ENCODE data around the gene CPNE8.

DNA sequence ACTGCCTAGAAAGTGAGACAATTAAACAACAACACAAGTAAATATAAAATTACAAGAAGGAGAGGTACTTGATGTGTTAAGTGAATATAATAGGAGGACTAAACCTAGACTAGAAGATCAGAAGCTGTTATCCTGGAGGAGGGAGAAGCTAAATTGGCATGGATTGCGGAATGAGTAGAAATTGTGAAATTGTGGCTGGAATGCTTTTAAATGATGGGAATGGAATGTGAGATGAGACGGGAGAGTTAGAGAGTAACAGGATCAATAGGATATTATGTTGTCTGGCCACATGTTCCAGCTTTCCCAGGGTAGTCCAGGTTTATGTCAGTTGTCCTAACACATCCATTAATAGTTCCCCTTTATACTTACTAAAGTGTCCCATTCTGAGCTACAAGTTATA, 44.0 kb upstream of the CPNE8 start:
- no peak for TF ChIP-seq CTCF (IDR thresholded peaks at IDR 0.05; ENCODE audit: poor library complexity, severe bottlenecking)
- no peak for TF ChIP-seq EZH2 (IDR thresholded peaks at IDR 0.05; ENCODE audit: borderline replicate concordance, insufficient read depth, low read length, poor library complexity, severe bottlenecking)
- TF ChIP-seq POLR2AphosphoS5 (IDR thresholded peaks at IDR 0.05) = no peak
- TF ChIP-seq TAF1 (IDR thresholded peaks at IDR 0.05; ENCODE audit: low read depth) = no peak
- TF ChIP-seq MXI1 (conservative IDR thresholded peaks at IDR 0.05; ENCODE audit: poor library complexity, severe bottlenecking) = no peak
- no peak for TF ChIP-seq REST (IDR thresholded peaks at IDR 0.05; ENCODE audit: borderline replicate concordance)
- no peak for TF ChIP-seq RAD21 (conservative IDR thresholded peaks at IDR 0.05)
- TF ChIP-seq SMC3 (conservative IDR thresholded peaks at IDR 0.05; ENCODE audit: poor library complexity) = no peak
- TF ChIP-seq EP300 (conservative IDR thresholded peaks at IDR 0.05; ENCODE audit: poor library complexity, severe bottlenecking) = no peak

Data from neural cell (in vitro differentiated cells).